ENCODE measurements around the gene ANTXR2. TPM values are rescaled to one million over a fixed set of nuclear protein-coding genes. Genes with fewer than 3 reads are reported as not detected.

Gene ANTXR2
- total RNA-seq, 5 donors from 2014 or later (not counting 1 experiment from before 2014, with no cell fraction given) = 45.1 to 64.3 (median 48.2) TPM

DNA sequence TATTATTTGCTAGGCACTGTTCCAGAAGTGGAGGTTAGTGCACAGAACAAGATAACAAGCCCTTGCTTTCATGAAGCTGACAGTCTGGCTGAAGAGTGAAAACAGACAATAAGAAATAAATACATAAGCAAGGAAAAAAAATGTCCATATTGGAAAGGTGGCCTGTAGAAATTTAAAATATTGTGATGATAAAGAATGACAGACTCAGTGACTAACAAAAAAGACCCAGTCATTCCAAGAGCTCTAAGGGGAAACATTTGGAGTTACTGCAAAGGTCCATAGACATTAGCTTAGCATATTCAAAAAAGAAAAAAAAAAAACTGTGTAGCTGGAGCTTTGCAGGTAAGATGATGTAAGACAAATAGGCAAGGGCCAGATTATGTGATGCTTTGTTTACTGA lies 1.0 kb upstream of the ANTXR2 start:
- peaks cover 0 to 5% of the 10 kb centered on the region in 2 experiments for H3K27me3 ChIP-seq (replicated peaks in 1 of 2; ENCODE audit: control insufficient read depth in 2 of 2, extremely low read depth in 1 of 2, insufficient read depth in 2 of 2, low read length in 1 of 2)
- H3K4me3 ChIP-seq (ENCODE audit: control insufficient read depth in 1 of 2, extremely low read depth in 1 of 2, low read length in 1 of 2) = no peak overlapping the region
- DNase-seq (no peak), ATAC-seq (replicated peaks in 1 of 4) (no peak)
- Mint-ChIP-seq H3K27me3 (no peaks in the 10 kb centered on the region), H3K4me1 (peaks cover 62 to 72% (median 64%) of the 10 kb centered on the region in 3 donors), H3K27ac (peak overlapping the region; percentile 91 to 95), H3K4me3 (peak overlapping the region; percentile 26 to 96 (median 95)), H3K36me3 (peaks cover 12% of the 10 kb centered on the region), H3K9me3 (no peaks in the 10 kb centered on the region)
- ChIA-PET CTCF (interaction anchor here (0.6 to 2.1 kb wide), 8 partner anchors 15 to 128 kb away, joined by 3 to 12 read pairs (median 3); no protein-coding TSS in a partner anchor), POLR2A (interaction anchor here (0.6 to 1.4 kb wide), 8 partner anchors 12 to 136 kb away, joined by 3 to 8 read pairs (median 3); no protein-coding TSS in a partner anchor)
- peak overlapping the region; percentile 93 for H3K27ac ChIP-seq (ENCODE audit: low read length)
- H3K9me3 ChIP-seq = no peaks in the 10 kb centered on the region
- H3K36me3 ChIP-seq (ENCODE audit: control insufficient read depth in 2 of 2, extremely low read depth in 1 of 2, insufficient read depth in 1 of 2, low read length in 1 of 2) = no peaks in the 10 kb centered on the region
- H3K4me1 ChIP-seq (ENCODE audit: control insufficient read depth in 1 of 2, extremely low read depth in 1 of 2, insufficient read depth in 2 of 2, low read length in 2 of 2) = peaks cover 14 to 16% of the 10 kb centered on the region in 2 experiments

- ChIA-PET POLR2A (interaction anchor here (0.5 to 2.1 kb wide), 10 partner anchors 12 to 136 kb away, joined by 3 to 15 read pairs (median 3); no protein-coding TSS in a partner anchor), CTCF (interaction anchor here (0.6 to 2.1 kb wide), 7 partner anchors 15 to 129 kb away, joined by 3 to 12 read pairs (median 3); no protein-coding TSS in a partner anchor)
- peak overlapping the region; percentile 91 to 95 for H3K27ac Mint-ChIP-seq
- Histone ChIP-seq H3K4me1 (ENCODE audit: control insufficient read depth in 1 of 2, extremely low read depth in 1 of 2, insufficient read depth in 2 of 2, low read length in 2 of 2) (peaks cover 14 to 16% of the 10 kb centered on the region in 2 experiments), H3K4me3 (ENCODE audit: control insufficient read depth in 1 of 2, extremely low read depth in 1 of 2, low read length in 1 of 2) (peak overlapping the region; percentile 89 to 92), H3K27me3 (replicated peaks in 1 of 2; ENCODE audit: control insufficient read depth in 2 of 2, extremely low read depth in 1 of 2, insufficient read depth in 2 of 2, low read length in 1 of 2) (peaks cover 0 to 5% of the 10 kb centered on the region in 2 experiments), H3K9me3 (no peaks in the 10 kb centered on the region), H3K27ac (ENCODE audit: low read length) (peak overlapping the region; percentile 93), H3K36me3 (ENCODE audit: control insufficient read depth in 2 of 2, extremely low read depth in 1 of 2, insufficient read depth in 1 of 2, low read length in 1 of 2) (no peaks in the 10 kb centered on the region)
- peak; percentile 35 to 58 (median 44) for ATAC-seq (replicated peaks in 1 of 4)
- H3K36me3 Mint-ChIP-seq = peaks cover 14% of the 10 kb centered on the region
- peaks cover 59 to 74% (median 67%) of the 10 kb centered on the region in 3 donors for H3K4me1 Mint-ChIP-seq
- no peaks in the 10 kb centered on the region for H3K27me3 Mint-ChIP-seq
- H3K4me3 Mint-ChIP-seq = peak overlapping the region; percentile 95 to 98 (median 96)
- no peaks in the 10 kb centered on the region for H3K9me3 Mint-ChIP-seq
- 17% methylated on average over 1 of the region's 4 CpGs for WGBS (ENCODE audit: insufficient coverage)
- DNase-seq = peak in 26 of 35 experiments; percentile 6 to 55 (median 24)
Measured at GRCh38 chr4:80073473-80074008, 512 bp upstream of the ANTXR2 start.

GRCh38 chr4:80072228-80072743 lies 743 bp downstream of the ANTXR2 start:
- peak overlapping the region; percentile 93 for H3K27ac ChIP-seq (ENCODE audit: low read length)
- ATAC-seq (replicated peaks in 1 of 4) (peak; percentile 46 to 66 (median 54)), DNase-seq (peak; percentile 20 to 65 (median 48))
- Mint-ChIP-seq H3K9me3 (no peaks in the 10 kb centered on the region), H3K27ac (peak overlapping the region; percentile 84 to 87), H3K4me3 (peak overlapping the region; percentile 95 to 98 (median 96)), H3K36me3 (peaks cover 23% of the 10 kb centered on the region), H3K27me3 (no peaks in the 10 kb centered on the region), H3K4me1 (peaks cover 64 to 73% (median 67%) of the 10 kb centered on the region in 3 donors)
- peaks cover 14 to 16% of the 10 kb centered on the region in 2 experiments for H3K4me1 ChIP-seq (ENCODE audit: control insufficient read depth in 1 of 2, extremely low read depth in 1 of 2, insufficient read depth in 2 of 2, low read length in 2 of 2)
- ChIA-PET CTCF (interaction anchor here in 1 of 2 donors (0.9 to 2.1 kb wide), 2 partner anchors 13 to 113 kb away, joined by 3 to 12 read pairs; no protein-coding TSS in a partner anchor), POLR2A (interaction anchor here (0.5 to 2.1 kb wide), 5 partner anchors 9 to 113 kb away, joined by 3 to 21 read pairs (median 3); no protein-coding TSS in a partner anchor)
- H3K9me3 ChIP-seq = no peaks in the 10 kb centered on the region
- peaks cover 0 to under 1% of the 10 kb centered on the region in 2 donors for H3K36me3 ChIP-seq (ENCODE audit: control insufficient read depth in 2 of 2, extremely low read depth in 1 of 2, insufficient read depth in 1 of 2, low read length in 1 of 2)
- H3K27me3 ChIP-seq (replicated peaks in 1 of 2; ENCODE audit: control insufficient read depth in 2 of 2, extremely low read depth in 1 of 2, insufficient read depth in 2 of 2, low read length in 1 of 2) = peaks cover 0 to 5% of the 10 kb centered on the region in 2 experiments
- under 1% methylated on average over 37 of the region's 37 CpGs for WGBS (ENCODE audit: insufficient coverage)
- peak overlapping the region; percentile 89 to 92 for H3K4me3 ChIP-seq (ENCODE audit: control insufficient read depth in 1 of 2, extremely low read depth in 1 of 2, low read length in 1 of 2)

DNA sequence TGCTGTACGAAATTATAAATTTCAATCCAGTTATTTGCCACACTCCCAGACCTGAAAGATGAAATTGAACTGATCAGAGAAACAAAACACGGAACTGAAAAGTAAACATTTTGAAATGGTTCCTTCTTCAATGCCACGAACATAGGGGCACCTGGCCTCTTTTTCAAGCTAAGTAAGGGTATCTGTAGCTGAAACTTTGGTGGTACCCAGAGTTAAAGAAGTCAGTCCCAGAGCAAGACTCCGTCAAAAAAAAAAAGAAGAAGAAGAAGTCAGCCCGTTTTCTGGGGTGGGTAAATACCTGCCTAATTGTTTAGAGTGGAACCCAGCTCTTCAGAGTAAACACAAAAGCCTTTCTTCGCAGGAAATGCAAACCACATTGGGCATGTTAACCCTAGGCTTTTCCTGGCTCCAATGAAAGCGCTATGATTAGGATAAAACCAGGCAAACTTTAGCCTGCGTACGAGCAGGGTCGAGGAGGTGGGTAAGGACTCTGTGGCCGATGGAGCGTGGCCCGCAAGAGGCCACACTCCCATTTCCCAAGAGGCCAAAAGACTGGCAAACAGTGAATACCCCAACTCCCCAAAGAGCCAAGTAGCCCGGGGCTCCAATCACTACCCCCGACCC lies 1.3 kb downstream of the ANTXR2 start:
- Histone ChIP-seq H3K36me3 (ENCODE audit: control insufficient read depth in 2 of 2, extremely low read depth in 1 of 2, insufficient read depth in 1 of 2, low read length in 1 of 2) (peaks cover 0 to 3% of the 10 kb centered on the region in 2 donors), H3K27ac (ENCODE audit: low read length) (peak overlapping the region; percentile 93), H3K4me1 (ENCODE audit: control insufficient read depth in 1 of 2, extremely low read depth in 1 of 2, insufficient read depth in 2 of 2, low read length in 2 of 2) (peaks cover 14 to 16% of the 10 kb centered on the region in 2 experiments), H3K9me3 (no peaks in the 10 kb centered on the region), H3K4me3 (ENCODE audit: control insufficient read depth in 1 of 2, extremely low read depth in 1 of 2, low read length in 1 of 2) (peak overlapping the region; percentile 89 to 92), H3K27me3 (replicated peaks in 1 of 2; ENCODE audit: control insufficient read depth in 2 of 2, extremely low read depth in 1 of 2, insufficient read depth in 2 of 2, low read length in 1 of 2) (peaks cover 0 to 5% of the 10 kb centered on the region in 2 experiments)
- POLR2A ChIA-PET = interaction anchor here (0.5 to 2.1 kb wide), 6 partner anchors 8 to 113 kb away, joined by 3 to 21 read pairs (median 5); no protein-coding TSS in a partner anchor
- H3K4me1 Mint-ChIP-seq = peaks cover 68 to 77% (median 70%) of the 10 kb centered on the region in 3 donors
- no peaks in the 10 kb centered on the region for H3K27me3 Mint-ChIP-seq
- ATAC-seq (replicated peaks in 1 of 4) = no peak
- peak overlapping the region; percentile 95 to 98 (median 96) for H3K4me3 Mint-ChIP-seq
- no peaks in the 10 kb centered on the region for H3K9me3 Mint-ChIP-seq
- peaks cover 27% of the 10 kb centered on the region for H3K36me3 Mint-ChIP-seq
- WGBS (ENCODE audit: insufficient coverage) = 27% methylated on average over 12 of the region's 15 CpGs
- peak in 1 of 35 experiments; percentile 36 for DNase-seq
- peak overlapping the region; percentile 84 to 87 for H3K27ac Mint-ChIP-seq
- CTCF ChIA-PET = interaction anchor here in 1 of 2 donors (0.9 kb wide), 1 partner anchor 113 kb away, joined by 3 read pairs; no protein-coding TSS in a partner anchor

DNA sequence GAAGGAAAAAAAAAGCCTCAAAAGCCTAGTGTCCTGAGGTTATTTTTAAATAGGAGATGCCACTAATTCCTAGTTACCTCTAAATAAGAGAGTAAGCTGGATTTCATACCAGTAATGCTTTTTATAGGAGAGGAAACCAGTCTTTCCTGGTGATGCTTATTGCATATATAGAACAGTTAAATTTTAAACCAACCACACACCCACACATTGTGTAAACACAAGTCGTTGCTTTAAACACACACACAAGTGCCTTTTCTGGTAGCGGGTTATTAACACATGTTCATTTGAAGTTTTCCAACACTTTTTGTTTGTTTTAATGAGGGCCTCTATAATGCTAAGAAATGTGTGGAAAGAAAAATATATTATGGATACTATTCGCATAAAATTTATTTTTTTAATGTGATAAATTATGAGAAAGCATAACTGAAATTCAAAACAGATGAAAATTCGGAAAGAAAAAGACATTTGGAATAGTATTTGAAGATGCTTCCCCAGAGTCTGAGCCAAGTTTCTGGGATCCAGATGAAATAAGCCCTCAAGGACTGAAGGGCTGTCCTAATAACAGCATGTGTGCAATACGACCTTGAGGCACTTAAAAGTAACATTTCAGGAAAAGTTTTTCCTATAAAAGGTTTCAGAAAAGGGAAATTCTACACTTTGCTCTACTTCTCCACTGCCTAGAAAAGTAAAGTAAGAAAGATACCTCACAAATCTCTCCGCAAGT lies 2.0 kb downstream of the ANTXR2 start:
- Mint-ChIP-seq H3K36me3 (peaks cover 33% of the 10 kb centered on the region), H3K4me1 (peaks cover 72 to 79% (median 75%) of the 10 kb centered on the region in 3 donors), H3K27ac (peak overlapping the region; percentile 87 to 89), H3K4me3 (peak overlapping the region; percentile 95 to 98 (median 96)), H3K9me3 (no peaks in the 10 kb centered on the region), H3K27me3 (no peaks in the 10 kb centered on the region)
- DNase-seq (no peak), ATAC-seq (replicated peaks in 1 of 4) (no peak)
- POLR2A ChIA-PET = interaction anchor here in 1 of 2 donors (0.6 to 1.9 kb wide), 3 partner anchors 12 to 85 kb away, joined by 4 to 21 read pairs (median 6); no protein-coding TSS in a partner anchor
- Histone ChIP-seq H3K36me3 (ENCODE audit: control insufficient read depth in 2 of 2, extremely low read depth in 1 of 2, insufficient read depth in 1 of 2, low read length in 1 of 2) (peaks cover 0 to 3% of the 10 kb centered on the region in 2 donors), H3K9me3 (no peaks in the 10 kb centered on the region), H3K4me3 (ENCODE audit: control insufficient read depth in 1 of 2, extremely low read depth in 1 of 2, low read length in 1 of 2) (peak overlapping the region; percentile 89 to 92), H3K27me3 (replicated peaks in 1 of 2; ENCODE audit: control insufficient read depth in 2 of 2, extremely low read depth in 1 of 2, insufficient read depth in 2 of 2, low read length in 1 of 2) (peaks cover 0 to 5% of the 10 kb centered on the region in 2 experiments), H3K27ac (ENCODE audit: low read length) (peak overlapping the region; percentile 93), H3K4me1 (ENCODE audit: control insufficient read depth in 1 of 2, extremely low read depth in 1 of 2, insufficient read depth in 2 of 2, low read length in 2 of 2) (peaks cover 14 to 16% of the 10 kb centered on the region in 2 experiments)
- 90% methylated on average over 3 of the region's 6 CpGs for WGBS (ENCODE audit: insufficient coverage)
- CTCF ChIA-PET = no interaction called here

All from T-cell (primary cell).